ENCODE results near the gene NPTX1. TPM values are rescaled to one million over a fixed set of nuclear protein-coding genes. Genes with fewer than 3 reads are reported as not detected.

Gene NPTX1
- total and polyA plus RNA-seq, 9 of the 15 experiments (the other 6 are each of a cell fraction or from before 2014, with no cell fraction given): 0.04 TPM; not detected in 8

- TF ChIP-seq STAT6 (CRISPR knock-in tag; IDR thresholded peaks at IDR 0.05) (no peak), ZNF174 (CRISPR knock-in tag; IDR thresholded peaks at IDR 0.05) (no peak), NFIC (IDR thresholded peaks at IDR 0.05) (peak; percentile 21; the same call in 1 of the 2 replicates), CREM (IDR thresholded peaks at IDR 0.05; ENCODE audit: low read depth) (0 out of 2 replicates have a peak, but pooled peaks have one; percentile 10), RFX1 (IDR thresholded peaks at IDR 0.05) (peak; percentile 84), ZBTB9 (CRISPR knock-in tag; IDR thresholded peaks at IDR 0.05) (0 out of 2 replicates have a peak, but pooled peaks have one; percentile 45), ZNF696 (CRISPR knock-in tag; conservative IDR thresholded peaks at IDR 0.05) (no peak), POLR2G (IDR thresholded peaks at IDR 0.05; ENCODE audit: low read depth, low read length) (peak; percentile 96), TSC22D4 (tag; IDR thresholded peaks at IDR 0.05) (no peak), ZSCAN32 (CRISPR knock-in tag; IDR thresholded peaks at IDR 0.05) (no peak), SP2 (IDR thresholded peaks at IDR 0.05; ENCODE audit: extremely low read depth, low read depth, low read length, poor library complexity, severe bottlenecking) (no peak), SETDB1 (IDR thresholded peaks at IDR 0.05; ENCODE audit: low read length) (no peak), ZBTB2 (IDR thresholded peaks at IDR 0.05) (no peak), ZNF592 (IDR thresholded peaks at IDR 0.05) (peak; percentile 93), FOXJ2 (tag; IDR thresholded peaks at IDR 0.05) (peak; percentile 81), STAT5A (IDR thresholded peaks at IDR 0.05; ENCODE audit: borderline replicate concordance, low read length) (no peak), ZNF75A (CRISPR knock-in tag; IDR thresholded peaks at IDR 0.05) (no peak)
These were observed 21.7 kb downstream of the NPTX1 start (continued) for GRCh38 chr17:80454557-80455335.
